NCI-H2107 (cell line): Measurements from ENCODE around the gene USP30.
"Not testable (repeated sequence)": the region's sequence is repeated elsewhere in the genome, so short reads cannot be mapped to it uniquely, and the experiment has no call there.

Source experiments
- DNase-seq: peaks from one replicate; lab custom pipeline; 2025; lab: John Stamatoyannopoulos, UW

USP30 gene

GRCh38 chr12:109052414-109053323 is at the start of gene USP30:
TSS of gene USP30 (plus strand) at chr12:109052576. CDS start at chr12:109052679, 103 bp downstream.
- DNase-seq, result peak; percentile 72

- DNase-seq, result no peak
Observed at GRCh38 chr12:109004017-109004416, 48.4 kb upstream of the USP30 start.

- DNase-seq, result no peak
Observed at GRCh38 chr12:109009766-109010165, 42.6 kb upstream of the USP30 start.

- no peak for DNase-seq
Observed at GRCh38 chr12:109010259-109010658, 42.1 kb upstream of the USP30 start.

GRCh38 chr12:109014984-109015765 is 37.2 kb upstream of the USP30 start:
- no peak for DNase-seq

GRCh38 chr12:109016016-109016415 is 36.4 kb upstream of the USP30 start:
- no peak for DNase-seq

- no peak for DNase-seq
Observed at GRCh38 chr12:109016978-109017377, 35.4 kb upstream of the USP30 start.

- DNase-seq, result no peak
Observed at GRCh38 chr12:109018296-109018695, 34.1 kb upstream of the USP30 start.

GRCh38 chr12:109020146-109020795 is 32.1 kb upstream of the USP30 start:
- no peak for DNase-seq

- DNase-seq, result peak; percentile 69
Observed at GRCh38 chr12:109020796-109021380, 31.5 kb upstream of the USP30 start, which contains the start of gene SVOP. TSS of gene SVOP (minus strand) at chr12:109021068. CDS start at chr12:109020868, 200 bp downstream.

GRCh38 chr12:109027767-109028166 is 24.6 kb upstream of the USP30 start:
- no peak for DNase-seq

- DNase-seq, result not testable (repeated sequence)
Observed at GRCh38 chr12:109028624-109029023, 23.8 kb upstream of the USP30 start.

GRCh38 chr12:109029411-109029810 is 23.0 kb upstream of the USP30 start:
- no peak for DNase-seq

GRCh38 chr12:109033239-109034196 is 18.9 kb upstream of the USP30 start:
- peak; percentile 14 for DNase-seq

GRCh38 chr12:109036975-109037374 is 15.4 kb upstream of the USP30 start:
- DNase-seq, result no peak

GRCh38 chr12:109044241-109044640 is 8.1 kb upstream of the USP30 start:
- DNase-seq, result no peak

- DNase-seq, result no peak
Observed at GRCh38 chr12:109047081-109047805, 5.1 kb upstream of the USP30 start.

GRCh38 chr12:109048706-109049105 is 3.7 kb upstream of the USP30 start:
- not testable (repeated sequence) for DNase-seq

- DNase-seq, result not testable (repeated sequence)
Observed at GRCh38 chr12:109049794-109050193, 2.6 kb upstream of the USP30 start.

GRCh38 chr12:109052097-109052413 is 321 bp upstream of the USP30 start:
- DNase-seq, result no peak
